MM.1S (cell line): ENCODE measurements around the gene CNBD2.
"Not testable (repeated sequence)": the region's sequence is repeated elsewhere in the genome, so short reads cannot be mapped to it uniquely, and the experiment has no call there.

ENCODE experiments used
- DNase-seq: peaks from one replicate; pipeline ENCODE4 v3.0.0-alpha.2; 2015
- H2AFZ ChIP-seq: fragments of 300-600 bp; sonication (generic); 2 replicates; pipeline ENCODE4 v1.6.0; 2016; ENCODE audit warnings: antibody characterized with exemption, low read length
- H3F3A ChIP-seq: fragments of 300-600 bp; sonication (generic); 2 replicates; pipeline ENCODE4 v1.6.1; 2016; ENCODE audit warnings: mild to moderate bottlenecking, antibody characterized with exemption, low read length, moderate library complexity, mixed read lengths; ENCODE audit not compliant: insufficient read depth
- H3K27ac ChIP-seq: fragments of 300-600 bp; sonication (generic); 2 replicates; pipeline ENCODE4 v1.5.1; 2016; ENCODE audit warnings: mild to moderate bottlenecking, low read length
- H3K27me3 ChIP-seq: fragments of 300-600 bp; sonication (generic); replicated peaks from 2 replicates; pipeline ENCODE4 v1.6.0; 2016; ENCODE audit warnings: low read length; ENCODE audit not compliant: insufficient read depth
- H3K36me3 ChIP-seq: fragments of 300-600 bp; sonication (generic); replicated peaks from 2 replicates; pipeline ENCODE4 v1.6.1; 2016; ENCODE audit warnings: mild to moderate bottlenecking, low read length, mixed read lengths; ENCODE audit not compliant: insufficient read depth
- H3K4me1 ChIP-seq: fragments of 300-600 bp; sonication (generic); 2 replicates; pipeline ENCODE4 v1.6.1; 2016; ENCODE audit warnings: low read length, mixed read lengths
- H3K4me2 ChIP-seq: fragments of 300-600 bp; sonication (generic); 2 replicates; pipeline ENCODE4 v1.6.0; 2016; ENCODE audit warnings: low read depth, low read length
- H3K4me3 ChIP-seq: fragments of 300-600 bp; sonication (generic); 2 replicates; pipeline ENCODE4 v1.5.1; 2016; ENCODE audit warnings: low read length, mixed read lengths
- H3K79me2 ChIP-seq: fragments of 300-600 bp; sonication (generic); 2 replicates; pipeline ENCODE4 v1.6.1; 2016; ENCODE audit warnings: mixed run types, low read length, mixed read lengths
- H3K9ac ChIP-seq: fragments of 300-600 bp; sonication (generic); 2 replicates; pipeline ENCODE4 v1.6.1; 2016; ENCODE audit warnings: low read length, mixed read lengths
- H3K9me2 ChIP-seq: fragments of 300-600 bp; sonication (generic); replicated peaks from 2 replicates; pipeline ENCODE4 v1.6.1; 2016; ENCODE audit warnings: mild to moderate bottlenecking, low read length, mixed read lengths; ENCODE audit not compliant: insufficient read depth
- H3K9me3 ChIP-seq: fragments of 300-600 bp; sonication (generic); replicated peaks from 2 replicates; pipeline ENCODE4 v1.6.1; 2016; ENCODE audit warnings: mild to moderate bottlenecking, low read length, mixed read lengths; ENCODE audit not compliant: insufficient read depth
- H4K20me1 ChIP-seq: fragments of 300-600 bp; sonication (generic); 2 replicates; pipeline ENCODE4 v1.6.1; 2016; ENCODE audit warnings: mild to moderate bottlenecking, low read length, moderate library complexity, mixed read lengths; ENCODE audit not compliant: insufficient read depth
- EZH2 ChIP-seq: fragments of 300-600 bp; sonication (generic); optimal IDR thresholded peaks from 2 replicates; pipeline ENCODE3; 2017; ENCODE audit warnings: low read depth, mild to moderate bottlenecking, antibody characterized with exemption, low read length, mixed read lengths
- EZH2phosphoT487 ChIP-seq: fragments of 300-600 bp; sonication (generic); IDR thresholded peaks from 2 replicates; pipeline ENCODE4 v1.6.1; 2018; ENCODE audit warnings: antibody characterized with exemption, low read length
- TF ChIP-seq, protein P1 (sequence below): fragments of 300-600 bp; sonication (generic); IDR thresholded peaks from 2 replicates; pipeline ENCODE4 v1.5.1; 2016; ENCODE audit warnings: antibody characterized with exemption, low read length, mixed read lengths

Gene CNBD2

DNA sequence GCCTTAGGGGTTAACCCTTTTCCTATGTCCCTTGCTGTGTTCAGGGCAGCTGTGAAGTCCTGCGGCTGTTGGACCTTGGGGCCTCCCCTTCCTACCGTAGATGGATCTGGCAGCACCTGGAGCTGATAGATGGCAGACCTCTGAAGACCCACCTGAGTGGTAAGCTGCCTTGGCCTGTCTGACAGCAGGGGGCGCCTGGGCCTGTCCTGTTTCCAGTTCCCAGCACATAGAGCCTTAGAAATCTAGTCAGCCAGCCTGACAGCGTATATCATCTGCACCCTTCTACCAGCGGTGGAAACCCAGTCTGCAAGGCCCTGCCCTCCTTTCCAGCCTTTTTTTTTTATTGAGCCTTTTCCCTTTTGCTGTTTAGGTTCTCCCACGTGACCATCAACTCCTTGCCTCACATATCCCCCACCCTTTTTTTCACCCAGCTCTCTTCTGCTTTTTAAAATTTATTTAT, 26.6 kb downstream of the CNBD2 start:
- H2AFZ ChIP-seq: no peak overlapping the region
- no peak overlapping the region for H3K9ac ChIP-seq
- H4K20me1 ChIP-seq: no peaks in the 10 kb centered on the region
- H3K4me1 ChIP-seq: no peaks in the 10 kb centered on the region
- no peak overlapping the region for H3K4me2 ChIP-seq
- no peak overlapping the region for H3K27ac ChIP-seq
- no peaks in the 10 kb centered on the region for H3K9me2 ChIP-seq
- H3K9me3 ChIP-seq: no peaks in the 10 kb centered on the region
- TF ChIP-seq EZH2: no peak
- TF ChIP-seq, protein P1, sequence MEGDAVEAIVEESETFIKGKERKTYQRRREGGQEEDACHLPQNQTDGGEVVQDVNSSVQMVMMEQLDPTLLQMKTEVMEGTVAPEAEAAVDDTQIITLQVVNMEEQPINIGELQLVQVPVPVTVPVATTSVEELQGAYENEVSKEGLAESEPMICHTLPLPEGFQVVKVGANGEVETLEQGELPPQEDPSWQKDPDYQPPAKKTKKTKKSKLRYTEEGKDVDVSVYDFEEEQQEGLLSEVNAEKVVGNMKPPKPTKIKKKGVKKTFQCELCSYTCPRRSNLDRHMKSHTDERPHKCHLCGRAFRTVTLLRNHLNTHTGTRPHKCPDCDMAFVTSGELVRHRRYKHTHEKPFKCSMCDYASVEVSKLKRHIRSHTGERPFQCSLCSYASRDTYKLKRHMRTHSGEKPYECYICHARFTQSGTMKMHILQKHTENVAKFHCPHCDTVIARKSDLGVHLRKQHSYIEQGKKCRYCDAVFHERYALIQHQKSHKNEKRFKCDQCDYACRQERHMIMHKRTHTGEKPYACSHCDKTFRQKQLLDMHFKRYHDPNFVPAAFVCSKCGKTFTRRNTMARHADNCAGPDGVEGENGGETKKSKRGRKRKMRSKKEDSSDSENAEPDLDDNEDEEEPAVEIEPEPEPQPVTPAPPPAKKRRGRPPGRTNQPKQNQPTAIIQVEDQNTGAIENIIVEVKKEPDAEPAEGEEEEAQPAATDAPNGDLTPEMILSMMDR: peak; percentile 95
- H3K27me3 ChIP-seq: no peaks in the 10 kb centered on the region
- no peaks in the 10 kb centered on the region for H3F3A ChIP-seq
- no peaks in the 10 kb centered on the region for H3K36me3 ChIP-seq
- H3K4me3 ChIP-seq: no peak overlapping the region
- H3K79me2 ChIP-seq: no peaks in the 10 kb centered on the region
- DNase-seq: peak; percentile 83

DNA sequence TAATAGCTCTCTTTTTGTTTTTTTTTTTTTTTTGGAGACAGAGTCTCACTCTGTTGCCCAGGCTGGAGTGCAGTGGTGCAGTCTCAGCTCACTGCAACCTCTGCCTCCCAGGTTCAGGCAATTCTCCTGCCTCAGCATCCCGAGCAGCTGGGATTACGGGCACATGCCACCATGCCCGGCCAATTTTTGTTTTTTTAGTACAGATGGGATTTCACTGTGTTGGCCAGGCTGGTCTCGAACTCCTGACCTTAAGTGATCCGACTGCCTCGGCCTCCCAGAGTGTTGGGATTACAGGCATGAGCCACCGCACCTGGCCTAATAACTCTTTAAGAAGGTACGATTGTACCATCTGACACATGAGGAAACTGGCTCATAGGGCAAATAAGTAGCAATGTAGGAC, 28.1 kb downstream of the CNBD2 start:
- not testable (repeated sequence) for H4K20me1 ChIP-seq, H3K27ac ChIP-seq, H3K36me3 ChIP-seq, H3K79me2 ChIP-seq, H3K9ac ChIP-seq, H3K9me3 ChIP-seq, H3F3A ChIP-seq, DNase-seq, H2AFZ ChIP-seq, H3K4me1 ChIP-seq, H3K4me3 ChIP-seq, H3K4me2 ChIP-seq, H3K27me3 ChIP-seq, H3K9me2 ChIP-seq

DNA sequence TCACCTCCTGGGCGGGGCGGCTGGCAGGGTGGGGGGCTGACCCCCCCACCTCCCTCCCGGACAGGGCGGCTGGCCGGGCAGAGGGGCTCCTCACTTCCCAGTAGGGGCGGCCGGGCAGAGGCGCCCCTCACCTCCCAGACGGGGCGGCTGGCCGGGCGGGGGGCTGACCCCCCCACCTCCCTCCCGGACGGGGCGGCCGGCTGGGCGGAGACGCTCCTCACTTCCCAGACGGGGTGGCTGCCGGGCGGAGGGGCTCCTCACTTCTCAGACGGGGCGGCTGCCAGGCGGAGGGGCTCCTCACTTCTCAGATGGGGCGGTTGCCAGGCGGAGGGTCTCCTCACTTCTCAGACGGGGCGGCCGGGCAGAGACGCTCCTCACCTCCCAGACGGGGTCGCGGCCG, 32.9 kb downstream of the CNBD2 start:
- H3K79me2 ChIP-seq, H3K9me3 ChIP-seq, DNase-seq, H3K36me3 ChIP-seq, H3K4me1 ChIP-seq, H3F3A ChIP-seq, H4K20me1 ChIP-seq, H3K9me2 ChIP-seq, H2AFZ ChIP-seq, H3K4me2 ChIP-seq, H3K4me3 ChIP-seq, H3K9ac ChIP-seq, H3K27me3 ChIP-seq, H3K27ac ChIP-seq: not testable (repeated sequence)

DNA sequence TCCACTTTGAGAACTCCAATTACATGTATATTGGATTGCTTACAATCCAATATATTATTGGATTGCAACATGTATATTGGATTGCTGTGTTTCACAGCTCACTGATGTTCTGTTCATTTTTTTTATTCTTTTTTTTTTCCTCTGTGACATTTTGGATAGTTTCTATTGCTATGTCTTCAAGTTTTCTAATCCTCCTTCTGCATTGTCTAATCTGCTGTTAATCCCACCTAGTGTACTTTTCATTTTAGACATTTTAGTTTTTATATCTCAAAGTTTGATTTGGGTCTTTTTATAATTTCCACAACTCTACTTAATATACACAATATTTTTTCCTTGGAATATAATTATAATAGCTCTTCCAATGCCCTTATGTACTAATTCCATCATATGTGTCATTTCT, 34.5 kb downstream of the CNBD2 start:
- no peak for DNase-seq
- H3K79me2 ChIP-seq: no peaks in the 10 kb centered on the region
- H3K4me2 ChIP-seq: no peak overlapping the region
- no peak overlapping the region for H3K4me3 ChIP-seq
- no peak for TF ChIP-seq EZH2phosphoT487
- no peaks in the 10 kb centered on the region for H3K9me3 ChIP-seq
- no peak overlapping the region for H3K27ac ChIP-seq
- no peaks in the 10 kb centered on the region for H3K4me1 ChIP-seq
- no peaks in the 10 kb centered on the region for H4K20me1 ChIP-seq
- H2AFZ ChIP-seq: no peak overlapping the region
- no peak overlapping the region for H3K9ac ChIP-seq
- no peaks in the 10 kb centered on the region; the same call in 1 of the 2 replicates for H3K27me3 ChIP-seq
- no peaks in the 10 kb centered on the region for H3K36me3 ChIP-seq
- H3F3A ChIP-seq: no peaks in the 10 kb centered on the region
- no peaks in the 10 kb centered on the region for H3K9me2 ChIP-seq

- H3K9me2 ChIP-seq: no peaks in the 10 kb centered on the region
- H3K4me1 ChIP-seq: no peaks in the 10 kb centered on the region
- no peaks in the 10 kb centered on the region for H3K9me3 ChIP-seq
Measured at GRCh38 chr20:36004045-36004444, 35.7 kb downstream of the CNBD2 start.

More at GRCh38 chr20:36004045-36004444, 35.7 kb downstream of the CNBD2 start:
- no peak overlapping the region for H2AFZ ChIP-seq
- no peak overlapping the region for H3K27ac ChIP-seq
- H4K20me1 ChIP-seq: no peaks in the 10 kb centered on the region
- H3K9ac ChIP-seq: no peak overlapping the region
- no peaks in the 10 kb centered on the region for H3K36me3 ChIP-seq
- DNase-seq: no peak
- H3K4me2 ChIP-seq: no peak overlapping the region
- H3K79me2 ChIP-seq: no peaks in the 10 kb centered on the region
- TF ChIP-seq, protein P1: no peak
- TF ChIP-seq EZH2 (no peak), EZH2phosphoT487 (no peak)
- no peaks in the 10 kb centered on the region for H3F3A ChIP-seq
- H3K27me3 ChIP-seq: no peaks in the 10 kb centered on the region; the same call in 1 of the 2 replicates
- H3K4me3 ChIP-seq: no peak overlapping the region
